Measurements from ENCODE around the gene SPANXN1.
"Not testable (repeated sequence)": the region's sequence is repeated elsewhere in the genome, so short reads cannot be mapped to it uniquely, and the experiment has no call there.

SPANXN1 gene
- 0 reads per million in 4 donors for total RNA-seq

GRCh38 chrX:145247203-145247602 is at the start of gene SPANXN1:
Gene SPANXN1, plus strand, starts transcription at chrX:145247503. Its CDS starts 84 bp downstream, at chrX:145247587.
- DNase-seq = not testable (repeated sequence)

- no peak for DNase-seq
These were observed 48.2 kb upstream of the SPANXN1 start for GRCh38 chrX:145199078-145199477.

GRCh38 chrX:145213504-145213903 is 33.8 kb upstream of the SPANXN1 start:
- no peak for DNase-seq

- peak in 1 of 5 donors; percentile 2 for DNase-seq
These were observed 44.9 kb downstream of the SPANXN1 start for GRCh38 chrX:145292218-145292617.
